H1 (cell line): ENCODE data around the gene SOCS3. TPM values are rescaled to one million over a fixed set of nuclear protein-coding genes. Genes with fewer than 3 reads are reported as not detected.

Source experiments
- CTCF ChIA-PET: fragments of 300-600 bp; sonication (Branson Sonifier 250); formaldehyde crosslinking; loops from one replicate; lab custom pipeline; 2021; ENCODE audit not compliant: partially characterized antibody; lab: Charles Lee
- POLR2A ChIA-PET: fragments of 300-600 bp; sonication (Branson Sonifier 250); formaldehyde crosslinking; loops from one replicate; lab custom pipeline; 2021; ENCODE audit warnings: inconsistent platforms; ENCODE audit not compliant: partially characterized antibody; lab: Charles Lee
- DNase-seq, 2 experiments: peaks; one replicate each; pipeline versions ENCODE4 v3.0.0 to v3.0.0-alpha.2; 2010 to 2022; ENCODE audit warnings: low spot score in 2 of 2, low read depth in 1 of 2, mixed read lengths in 1 of 2
- FAIRE-seq: peaks from 2 replicates; lab custom pipeline; 2011; peaks lifted over from hg19 to GRCh38; lab: Jason Lieb, UNC
- H2AFZ ChIP-seq: 2 replicates; pipeline ENCODE4 v1.8.1; 2012; ENCODE audit warnings: low read length, inconsistent platforms
- H2AK5ac ChIP-seq: 2 replicates; pipeline ENCODE4 v1.6.1; 2013; ENCODE audit warnings: low read depth, low read length
- H2BK120ac ChIP-seq: replicated peaks from 2 replicates; pipeline ENCODE3; 2013; ENCODE audit warnings: low read depth, low read length, inconsistent platforms
- H2BK12ac ChIP-seq: 2 replicates; pipeline ENCODE4 v1.6.1; 2013; ENCODE audit warnings: low read depth, low read length
- H2BK15ac ChIP-seq: 2 replicates; pipeline ENCODE4 v1.6.1; 2013; ENCODE audit warnings: low read length
- H2BK20ac ChIP-seq: 2 replicates; pipeline ENCODE4 v1.6.1; 2013; ENCODE audit warnings: low read length
- H2BK5ac ChIP-seq: 2 replicates; pipeline ENCODE4 v1.6.1; 2013; ENCODE audit warnings: low read depth, low read length
- H3K14ac ChIP-seq: 2 replicates; pipeline ENCODE4 v1.6.1; 2013; ENCODE audit warnings: inconsistent platforms; ENCODE audit not compliant: insufficient read length
- H3K18ac ChIP-seq: 2 replicates; pipeline ENCODE4 v1.6.1; 2013; ENCODE audit warnings: low read length; ENCODE audit errors: extremely low read depth
- H3K23ac ChIP-seq: 2 replicates; pipeline ENCODE4 v1.6.1; 2013; ENCODE audit warnings: inconsistent platforms; ENCODE audit not compliant: insufficient read length
- H3K23me2 ChIP-seq: 2 replicates; pipeline ENCODE4 v1.6.1; 2013; ENCODE audit warnings: low read depth, low read length
- H3K27ac ChIP-seq: 2 replicates; pipeline ENCODE4 v1.6.1; 2011; ENCODE audit warnings: low read depth, low read length, inconsistent platforms
- H3K27me3 ChIP-seq, 4 experiments: replicated peaks in 1 of 4; 1 replicate in 1 of 4; 2 replicates in 3 of 4; pipeline versions ENCODE4 v1.6.1 to v1.8.1; 2011 to 2013; ENCODE audit warnings: low read length in 3 of 4, mild to moderate bottlenecking in 3 of 4, inconsistent platforms in 2 of 4, mixed read lengths in 2 of 4, moderate library complexity in 1 of 4; ENCODE audit not compliant: control insufficient read depth in 3 of 4, insufficient read depth in 3 of 4; ENCODE audit errors: extremely low read depth in 1 of 4
- H3K36me3 ChIP-seq, 4 experiments: 2 replicates each; pipeline versions ENCODE4 v1.6.1 to v1.8.1; 2011 to 2013; ENCODE audit warnings: mild to moderate bottlenecking in 4 of 4, low read length in 3 of 4, moderate library complexity in 2 of 4, control low read depth in 1 of 4, inconsistent platforms in 1 of 4; ENCODE audit not compliant: insufficient read depth in 4 of 4, control insufficient read depth in 2 of 4
- H3K4ac ChIP-seq: replicated peaks from 2 replicates; pipeline ENCODE3; 2013; ENCODE audit warnings: low read length, low read depth, mixed read lengths, inconsistent platforms; ENCODE audit not compliant: insufficient read length
- H3K4me1 ChIP-seq, 4 experiments: replicated peaks in 1 of 4; 1 replicate in 1 of 4; 2 replicates in 3 of 4; pipeline versions ENCODE4 v1.6.1 to v1.8.1; 2011 to 2013; ENCODE audit warnings: low read length in 3 of 4, inconsistent platforms in 2 of 4, mixed read lengths in 1 of 4; ENCODE audit not compliant: insufficient read depth in 4 of 4, control insufficient read depth in 3 of 4
- H3K4me2 ChIP-seq, 2 experiments: 2 replicates each; pipeline versions ENCODE4 v1.6.1 to v1.8.1; 2011 to 2013; ENCODE audit warnings: low read depth in 2 of 2, low read length in 2 of 2, control low read depth in 1 of 2, inconsistent platforms in 1 of 2, mild to moderate bottlenecking in 1 of 2; ENCODE audit not compliant: insufficient read depth in 1 of 2
- H3K4me3 ChIP-seq, 4 experiments: fragments of 200-600, 300-600 bp in 1 of 4; sonication (generic), shearing (Covaris generic), sonication (Bioruptor Twin) in 1 of 4; 2 replicates each; pipeline versions ENCODE4 v1.5.1 to v1.8.1; 2011 to 2016; ENCODE audit warnings: low read length in 4 of 4, low read depth in 3 of 4, control low read depth in 2 of 4, inconsistent platforms in 2 of 4, mild to moderate bottlenecking in 2 of 4, mixed read lengths in 1 of 4, moderate library complexity in 1 of 4; ENCODE audit not compliant: insufficient read depth in 2 of 4; ENCODE audit errors: extremely low read depth in 1 of 4
- H3K56ac ChIP-seq: replicated peaks from 2 replicates; pipeline ENCODE3; 2013; ENCODE audit warnings: low read depth, mild to moderate bottlenecking, mixed read lengths, low read length, inconsistent platforms; ENCODE audit not compliant: insufficient read length
- H3K79me1 ChIP-seq: 2 replicates; pipeline ENCODE4 v1.6.1; 2013; ENCODE audit warnings: low read depth, low read length, control low read depth
- H3K79me2 ChIP-seq, 2 experiments: 2 replicates each; pipeline versions ENCODE4 v1.6.1 to v1.8.1; 2012 to 2013; ENCODE audit warnings: low read length in 2 of 2, mild to moderate bottlenecking in 2 of 2, inconsistent platforms in 1 of 2; ENCODE audit not compliant: insufficient read depth in 2 of 2, control insufficient read depth in 1 of 2
- H3K9ac ChIP-seq, 4 experiments: replicated peaks in 1 of 4; 1 replicate in 1 of 4; 2 replicates in 3 of 4; pipeline versions ENCODE4 v1.6.1 to v1.8.1; 2011 to 2013; ENCODE audit warnings: low read depth in 3 of 4, low read length in 3 of 4, control low read depth in 2 of 4, mild to moderate bottlenecking in 2 of 4, moderate library complexity in 2 of 4, inconsistent platforms in 1 of 4; ENCODE audit errors: extremely low read depth in 1 of 4
- H3K9me3 ChIP-seq, 2 experiments: 2 replicates each; pipeline versions ENCODE4 v1.6.1 to v1.8.1; 2012 to 2013; ENCODE audit warnings: mild to moderate bottlenecking in 2 of 2, moderate library complexity in 2 of 2, control low read depth in 1 of 2, inconsistent platforms in 1 of 2, low read depth in 1 of 2, low read length in 1 of 2, mixed read lengths in 1 of 2; ENCODE audit not compliant: insufficient read depth in 2 of 2
- H4K20me1 ChIP-seq, 2 experiments: replicated peaks in 1 of 2; 2 replicates each; pipeline versions ENCODE3 to v1.8.1; 2011 to 2013; ENCODE audit warnings: inconsistent platforms in 2 of 2, low read length in 2 of 2, mild to moderate bottlenecking in 1 of 2; ENCODE audit not compliant: insufficient read depth in 2 of 2, control insufficient read depth in 1 of 2
- H4K5ac ChIP-seq: 2 replicates; pipeline ENCODE4 v1.6.1; 2013; ENCODE audit warnings: low read length, low read depth, mixed read lengths, inconsistent platforms; ENCODE audit not compliant: insufficient read length
- H4K8ac ChIP-seq: 2 replicates; pipeline ENCODE4 v1.8.0; 2013; ENCODE audit warnings: mild to moderate bottlenecking, moderate library complexity, low read length, inconsistent platforms; ENCODE audit not compliant: insufficient read depth; ENCODE audit errors: extremely low read depth
- H4K91ac ChIP-seq: replicated peaks from 2 replicates; pipeline ENCODE3; 2013; ENCODE audit warnings: low read length, mixed read lengths, inconsistent platforms; ENCODE audit not compliant: insufficient read length
- ATF3 ChIP-seq: IDR thresholded peaks from 2 replicates; pipeline ENCODE4 v1.6.1; 2011; ENCODE audit warnings: low read depth, mild to moderate bottlenecking, low read length; ENCODE audit not compliant: insufficient read depth
- JUN ChIP-seq: IDR thresholded peaks from 2 replicates; pipeline ENCODE4 v1.6.1; 2011; ENCODE audit warnings: low read depth, mild to moderate bottlenecking, improper control_type of control experiment, low read length
- KDM4A ChIP-seq: IDR thresholded peaks from one replicate; pipeline ENCODE4 v1.7.1; 2012; ENCODE audit warnings: low read depth, mild to moderate bottlenecking, moderate library complexity, low read length, inconsistent platforms; ENCODE audit not compliant: severe bottlenecking
- POU5F1 ChIP-seq: IDR thresholded peaks from 2 replicates; pipeline ENCODE4 v1.6.1; 2011; ENCODE audit warnings: low read depth, mild to moderate bottlenecking, low read length, moderate library complexity
- RAD21 ChIP-seq, 2 experiments: IDR thresholded peaks in 1 of 2; conservative IDR thresholded peaks in 1 of 2; 2 replicates each; pipeline ENCODE4 v1.6.1; 2011; ENCODE audit warnings: low read depth in 2 of 2, low read length in 2 of 2, improper control_type of control experiment in 1 of 2, inconsistent platforms in 1 of 2, mild to moderate bottlenecking in 1 of 2, moderate library complexity in 1 of 2
- SIN3A ChIP-seq, 2 experiments: IDR thresholded peaks in 1 of 2; conservative IDR thresholded peaks in 1 of 2; 2 replicates each; pipeline ENCODE4 v1.6.1; 2011 to 2012; ENCODE audit warnings: low read length in 2 of 2, improper control_type of control experiment in 1 of 2, low read depth in 1 of 2, mild to moderate bottlenecking in 1 of 2
- SIRT6 ChIP-seq: IDR thresholded peaks from one replicate; pipeline ENCODE4 v1.7.1; 2012; ENCODE audit warnings: low read length, inconsistent platforms
- TAF7 ChIP-seq: optimal IDR thresholded peaks from 2 replicates; pipeline ENCODE3; 2011; ENCODE audit warnings: low read depth, mild to moderate bottlenecking, inconsistent platforms, low read length, moderate library complexity, borderline replicate concordance
- TCF12 ChIP-seq: IDR thresholded peaks from 2 replicates; pipeline ENCODE4 v1.6.1; 2011; ENCODE audit warnings: low read depth, mild to moderate bottlenecking, low read length
- WGBS, 2 experiments: shearing (Covaris generic) in 1 of 2; methylation state at CpG; one replicate each; pipeline versions ENCODE4 v1.1.6 to v1.1.7; 2013 to 2015; ENCODE audit warnings: low lambda C conversion rate in 2 of 2, mixed read lengths in 2 of 2, inconsistent platforms in 1 of 2, low coverage in 1 of 2, missing lambda C conversion rate in 1 of 2; ENCODE audit not compliant: insufficient replicate concordance in 2 of 2, insufficient coverage in 1 of 2, insufficient read length in 1 of 2; ENCODE audit errors: extremely low coverage in 1 of 2, missing lambda C conversion rate in 1 of 2; 5-methylcytosine and 5-hydroxymethylcytosine counted together
- polyA plus RNA-seq, 7 experiments: library from polyadenylated mRNA; depleted of rRNA in 3 of 7; stranded (reverse) in 5 of 7; unstranded in 2 of 7; fragments of >200 nt in 5 of 7; fragments of 200-250 nt in 2 of 7; gene quantifications; 1 replicate in 5 of 7; 2 replicates in 1 of 7; 4 replicates in 1 of 7; pipeline versions ENCODE4 v1.2.1 to v1.2.3, GENCODE V29; 2011 to 2013; ENCODE audit warnings: missing spikeins in 2 of 7, mixed read lengths in 2 of 7
- total RNA-seq: library from RNA; stranded (reverse); fragmentation: NEBNext Ultra II Directional; extraction: Animal tissue kit (Norgen Biotek cat#: 25700); gene quantifications from 2 replicates; pipeline ENCODE4 v1.2.1, GENCODE V29; 2021

The SOCS3 gene
- total and polyA plus RNA-seq, 2 of the 8 experiments (the other 6 are each of a cell fraction or from before 2014, with no cell fraction given) = 10.1 to 47.9 TPM

- Histone ChIP-seq H3K56ac (peak overlapping the region; percentile 11), H2BK5ac (no peak overlapping the region), H2AFZ (no peak overlapping the region), H4K8ac (peak overlapping the region; percentile 62; the same call in 1 of the 2 replicates), H3K79me1 (no peaks in the 10 kb centered on the region), H3K79me2 (no peaks in the 10 kb centered on the region), H3K9ac (peak overlapping the region in 3 of 4 experiments; percentile 4 to 54 (median 22); a peak in 3 of 7 replicates), H2BK15ac (no peak overlapping the region), H3K18ac (peak overlapping the region; percentile 83), H3K27ac (no peak overlapping the region), H3K36me3 (no peaks in the 10 kb centered on the region), H3K14ac (no peak overlapping the region), H3K4ac (no peak overlapping the region), H3K4me1 (peaks cover 8 to 38% (median 32%) of the 10 kb centered on the region in 4 experiments), H4K91ac (peak overlapping the region; percentile 26), H4K5ac (no peak overlapping the region), H3K23me2 (peaks cover 11% of the 10 kb centered on the region), H3K27me3 (peaks cover 0 to 3% (median 0%) of the 10 kb centered on the region in 4 experiments; a peak in 2 of 7 replicates), H3K9me3 (no peaks in the 10 kb centered on the region), H3K4me3 (peak overlapping the region; percentile 26 to 67 (median 44)), H2AK5ac (no peak overlapping the region), H2BK12ac (0 out of 2 replicates have a peak overlapping the region, but pooled peaks have one; percentile 27), H3K23ac (no peak overlapping the region), H4K20me1 (no peaks in the 10 kb centered on the region), H3K4me2 (peak overlapping the region; percentile 54 to 83; a peak in 3 of 4 replicates), H2BK20ac (no peak overlapping the region), H2BK120ac (no peak overlapping the region)
- WGBS, 2 experiments = 2% methylated on average over 47 of the region's 80 CpGs; no CpG with 5 or more reads in 1 of the 2 experiments
- FAIRE-seq (no peak), DNase-seq (peak; percentile 77 to 88)
- CTCF ChIA-PET = interaction anchor here (0.6 to 6.1 kb wide), 15 partner anchors 8 to 1476 kb away, joined by 3 to 20 read pairs (median 5); no protein-coding TSS in a partner anchor
- POLR2A ChIA-PET = interaction anchor here (0.7 to 3.3 kb wide), 13 partner anchors 9 to 127 kb away, joined by 3 to 28 read pairs (median 3); partner anchors contain the start of genes AFMID, SOCS3 and TK1
- TF ChIP-seq TAF7 (peak; percentile 35), TCF12 (peak; percentile 64; the same call in 1 of the 2 replicates), RAD21 (IDR thresholded peaks at IDR 0.05 in 1 of 2, conservative IDR thresholded peaks at IDR 0.05 in 1 of 2; ENCODE audit: low read depth in 2 of 2, low read length in 2 of 2) (no peak), ATF3 (no peak), JUN (no peak), SIRT6 (no peak), POU5F1 (no peak), SIN3A (conservative IDR thresholded peaks at IDR 0.05 in 1 of 2, IDR thresholded peaks at IDR 0.05 in 1 of 2; ENCODE audit: low read depth in 1 of 2, low read length in 2 of 2) (0 out of 4 replicates have a peak, but pooled peaks of 1 of the 2 experiments have one; percentile 3), KDM4A (peak; percentile 87)
Observed at GRCh38 chr17:78313735-78314648, 45.9 kb downstream of the SOCS3 start.
